GM23338 (cell line): ENCODE measurements around the gene FOXN1. TPM values are rescaled to one million over a fixed set of nuclear protein-coding genes. Genes with fewer than 3 reads are reported as not detected.

Experiments
- ATAC-seq: fragments of 200-7000 bp; cut with Tn5 transposase; 3 replicates; pipeline ENCODE4 v1.9.1; 2020
- DNase-seq: peaks from one replicate; pipeline ENCODE4 v3.0.0-alpha.2; 2015; ENCODE audit warnings: low spot score
- H2AFZ ChIP-seq: fragments of 200-600 bp; sonication (generic); 2 replicates; pipeline ENCODE4 v1.8.0; 2016; ENCODE audit warnings: antibody characterized with exemption, mild to moderate bottlenecking, moderate library complexity
- H3F3A ChIP-seq: fragments of 200-600 bp; sonication (generic); replicated peaks from 2 replicates; pipeline ENCODE4 v1.8.0; 2017; ENCODE audit warnings: antibody characterized with exemption, mixed run types, low read depth
- H3K27ac ChIP-seq: fragments of 200-600 bp; sonication (generic); 2 replicates; pipeline ENCODE4 v1.6.1; 2016; ENCODE audit warnings: low read depth
- H3K27me3 ChIP-seq: fragments of 200-600 bp; sonication (generic); 2 replicates; pipeline ENCODE4 v1.8.0; 2016; ENCODE audit warnings: mild to moderate bottlenecking, mixed run types, moderate library complexity; ENCODE audit not compliant: insufficient read depth
- H3K36me3 ChIP-seq: fragments of 200-600 bp; sonication (generic); 2 replicates; pipeline ENCODE4 v1.8.0; 2016; ENCODE audit warnings: mild to moderate bottlenecking; ENCODE audit not compliant: insufficient read depth
- H3K4me1 ChIP-seq: fragments of 200-600 bp; sonication (generic); 2 replicates; pipeline ENCODE4 v1.8.0; 2016; ENCODE audit warnings: mild to moderate bottlenecking, moderate library complexity; ENCODE audit not compliant: insufficient read depth
- H3K4me2 ChIP-seq: fragments of 200-600 bp; sonication (generic); 2 replicates; pipeline ENCODE4 v1.7.1; 2017; ENCODE audit warnings: mixed run types
- H3K4me3 ChIP-seq: fragments of 200-600 bp; sonication (generic); 2 replicates; pipeline ENCODE4 v1.6.1; 2016; ENCODE audit warnings: mixed run types
- H3K79me2 ChIP-seq: fragments of 200-600 bp; sonication (generic); replicated peaks from 2 replicates; pipeline ENCODE4 v1.8.0; 2017; ENCODE audit warnings: mild to moderate bottlenecking; ENCODE audit not compliant: insufficient read depth
- H3K9me2 ChIP-seq: fragments of 200-600 bp; sonication (generic); 2 replicates; pipeline ENCODE4 v1.8.0; 2017; ENCODE audit not compliant: insufficient read depth
- H4K20me1 ChIP-seq: fragments of 200-600 bp; sonication (generic); replicated peaks from 2 replicates; pipeline ENCODE4 v1.8.0; 2017; ENCODE audit warnings: mild to moderate bottlenecking; ENCODE audit not compliant: insufficient read depth
- H3K27ac Mint-ChIP-seq: 2 replicates; pipeline ENCODE4 v1.8.0; 2020; ENCODE audit warnings: inconsistent platforms, mild to moderate bottlenecking, moderate library complexity, mixed read lengths
- H3K27me3 Mint-ChIP-seq: 3 replicates; pipeline ENCODE4 v1.8.0; 2022; ENCODE audit warnings: low read depth, mild to moderate bottlenecking, moderate library complexity, mixed read lengths, inconsistent platforms; ENCODE audit not compliant: insufficient read depth, poor library complexity
- H3K36me3 Mint-ChIP-seq: 3 replicates; pipeline ENCODE4 v1.8.0; 2021; ENCODE audit warnings: low read depth, mild to moderate bottlenecking, inconsistent platforms, moderate library complexity, mixed read lengths
- H3K4me1 Mint-ChIP-seq: 3 replicates; pipeline ENCODE4 v1.8.0; 2020; ENCODE audit warnings: mild to moderate bottlenecking, inconsistent platforms, mixed read lengths
- H3K4me3 Mint-ChIP-seq: 3 replicates; pipeline ENCODE4 v1.8.0; 2021; ENCODE audit warnings: moderate library complexity, mild to moderate bottlenecking, inconsistent platforms, mixed read lengths
- H3K9me3 Mint-ChIP-seq: 3 replicates; pipeline ENCODE4 v1.8.0; 2020; ENCODE audit warnings: moderate library complexity, mild to moderate bottlenecking, inconsistent platforms, mixed read lengths
- CREB1 ChIP-seq: fragments of 250-450 bp; sonication (Bioruptor Pico); IDR thresholded peaks from 2 replicates; pipeline ENCODE4 v1.5.0; 2020; ENCODE audit warnings: low read depth, mild to moderate bottlenecking, moderate library complexity
- EZH2 ChIP-seq: fragments of 200-600 bp; sonication (generic); IDR thresholded peaks from one replicate; pipeline ENCODE4 v1.8.0; 2017; ENCODE audit warnings: antibody characterized with exemption, mild to moderate bottlenecking, low read depth; ENCODE audit not compliant: unreplicated experiment
- EZH2phosphoT487 ChIP-seq: fragments of 200-600 bp; sonication (generic); IDR thresholded peaks from one replicate; pipeline ENCODE4 v1.8.1; 2018; ENCODE audit warnings: antibody characterized with exemption; ENCODE audit not compliant: unreplicated experiment
- JUNB ChIP-seq: IDR thresholded peaks from one replicate; pipeline ENCODE4 v1.6.1; 2016; ENCODE audit warnings: antibody characterized with exemption; ENCODE audit not compliant: unreplicated experiment
- POLR2AphosphoS5 ChIP-seq: IDR thresholded peaks from 2 replicates; pipeline ENCODE4 v1.6.1; 2016; ENCODE audit warnings: antibody characterized with exemption, low read depth
- ZNF114 ChIP-seq: fragments of 250-450 bp; sonication (Bioruptor Pico); IDR thresholded peaks from 2 replicates; pipeline ENCODE4 v1.5.0; 2020; ENCODE audit warnings: mild to moderate bottlenecking, moderate library complexity
- ZNF331 ChIP-seq: fragments of 250-450 bp; sonication (Bioruptor Pico); IDR thresholded peaks from 2 replicates; pipeline ENCODE4 v1.5.0; 2020; ENCODE audit warnings: low read depth, mild to moderate bottlenecking, moderate library complexity
- polyA plus RNA-seq: library from polyadenylated mRNA; unstranded; fragments of >200 nt; fragmentation: Nextera tagmentation; extraction: Ambion mirVana; gene quantifications from 2 replicates; pipeline ENCODE4 v1.2.1, GENCODE V29; 2016
- total RNA-seq: library from RNA; depleted of rRNA; stranded (reverse); fragments of >200 nt; shearing (Covaris generic); gene quantifications from 2 replicates; pipeline ENCODE4 v1.2.3, GENCODE V29; 2014
- TF ChIP-seq, protein P1 (sequence below): fragments of 250-450 bp; sonication (Bioruptor Pico); IDR thresholded peaks from 2 replicates; pipeline ENCODE4 v1.5.0; 2020; ENCODE audit warnings: mild to moderate bottlenecking, moderate library complexity

Gene FOXN1
- total and polyA plus RNA-seq, 2 experiments from 2014 or later: not detected

DNA sequence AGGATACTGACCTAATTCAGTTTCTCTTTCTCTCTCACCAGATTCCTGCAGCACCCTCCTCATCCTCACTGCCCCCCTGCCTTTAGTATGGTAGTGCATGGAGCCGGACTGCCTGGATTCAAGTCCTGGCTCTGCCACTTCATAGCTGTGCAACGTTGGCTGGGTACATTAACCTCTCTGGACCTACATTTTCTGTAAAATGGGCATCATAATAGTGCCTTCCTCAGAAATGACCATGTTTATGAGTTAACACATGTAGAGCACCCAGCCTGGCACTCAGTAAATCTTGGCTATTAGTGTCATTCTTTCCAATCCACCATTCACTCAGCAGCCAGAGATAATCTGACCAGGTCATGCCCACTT is 39.0 kb downstream of the FOXN1 start (continued):
- TF ChIP-seq, protein P1, sequence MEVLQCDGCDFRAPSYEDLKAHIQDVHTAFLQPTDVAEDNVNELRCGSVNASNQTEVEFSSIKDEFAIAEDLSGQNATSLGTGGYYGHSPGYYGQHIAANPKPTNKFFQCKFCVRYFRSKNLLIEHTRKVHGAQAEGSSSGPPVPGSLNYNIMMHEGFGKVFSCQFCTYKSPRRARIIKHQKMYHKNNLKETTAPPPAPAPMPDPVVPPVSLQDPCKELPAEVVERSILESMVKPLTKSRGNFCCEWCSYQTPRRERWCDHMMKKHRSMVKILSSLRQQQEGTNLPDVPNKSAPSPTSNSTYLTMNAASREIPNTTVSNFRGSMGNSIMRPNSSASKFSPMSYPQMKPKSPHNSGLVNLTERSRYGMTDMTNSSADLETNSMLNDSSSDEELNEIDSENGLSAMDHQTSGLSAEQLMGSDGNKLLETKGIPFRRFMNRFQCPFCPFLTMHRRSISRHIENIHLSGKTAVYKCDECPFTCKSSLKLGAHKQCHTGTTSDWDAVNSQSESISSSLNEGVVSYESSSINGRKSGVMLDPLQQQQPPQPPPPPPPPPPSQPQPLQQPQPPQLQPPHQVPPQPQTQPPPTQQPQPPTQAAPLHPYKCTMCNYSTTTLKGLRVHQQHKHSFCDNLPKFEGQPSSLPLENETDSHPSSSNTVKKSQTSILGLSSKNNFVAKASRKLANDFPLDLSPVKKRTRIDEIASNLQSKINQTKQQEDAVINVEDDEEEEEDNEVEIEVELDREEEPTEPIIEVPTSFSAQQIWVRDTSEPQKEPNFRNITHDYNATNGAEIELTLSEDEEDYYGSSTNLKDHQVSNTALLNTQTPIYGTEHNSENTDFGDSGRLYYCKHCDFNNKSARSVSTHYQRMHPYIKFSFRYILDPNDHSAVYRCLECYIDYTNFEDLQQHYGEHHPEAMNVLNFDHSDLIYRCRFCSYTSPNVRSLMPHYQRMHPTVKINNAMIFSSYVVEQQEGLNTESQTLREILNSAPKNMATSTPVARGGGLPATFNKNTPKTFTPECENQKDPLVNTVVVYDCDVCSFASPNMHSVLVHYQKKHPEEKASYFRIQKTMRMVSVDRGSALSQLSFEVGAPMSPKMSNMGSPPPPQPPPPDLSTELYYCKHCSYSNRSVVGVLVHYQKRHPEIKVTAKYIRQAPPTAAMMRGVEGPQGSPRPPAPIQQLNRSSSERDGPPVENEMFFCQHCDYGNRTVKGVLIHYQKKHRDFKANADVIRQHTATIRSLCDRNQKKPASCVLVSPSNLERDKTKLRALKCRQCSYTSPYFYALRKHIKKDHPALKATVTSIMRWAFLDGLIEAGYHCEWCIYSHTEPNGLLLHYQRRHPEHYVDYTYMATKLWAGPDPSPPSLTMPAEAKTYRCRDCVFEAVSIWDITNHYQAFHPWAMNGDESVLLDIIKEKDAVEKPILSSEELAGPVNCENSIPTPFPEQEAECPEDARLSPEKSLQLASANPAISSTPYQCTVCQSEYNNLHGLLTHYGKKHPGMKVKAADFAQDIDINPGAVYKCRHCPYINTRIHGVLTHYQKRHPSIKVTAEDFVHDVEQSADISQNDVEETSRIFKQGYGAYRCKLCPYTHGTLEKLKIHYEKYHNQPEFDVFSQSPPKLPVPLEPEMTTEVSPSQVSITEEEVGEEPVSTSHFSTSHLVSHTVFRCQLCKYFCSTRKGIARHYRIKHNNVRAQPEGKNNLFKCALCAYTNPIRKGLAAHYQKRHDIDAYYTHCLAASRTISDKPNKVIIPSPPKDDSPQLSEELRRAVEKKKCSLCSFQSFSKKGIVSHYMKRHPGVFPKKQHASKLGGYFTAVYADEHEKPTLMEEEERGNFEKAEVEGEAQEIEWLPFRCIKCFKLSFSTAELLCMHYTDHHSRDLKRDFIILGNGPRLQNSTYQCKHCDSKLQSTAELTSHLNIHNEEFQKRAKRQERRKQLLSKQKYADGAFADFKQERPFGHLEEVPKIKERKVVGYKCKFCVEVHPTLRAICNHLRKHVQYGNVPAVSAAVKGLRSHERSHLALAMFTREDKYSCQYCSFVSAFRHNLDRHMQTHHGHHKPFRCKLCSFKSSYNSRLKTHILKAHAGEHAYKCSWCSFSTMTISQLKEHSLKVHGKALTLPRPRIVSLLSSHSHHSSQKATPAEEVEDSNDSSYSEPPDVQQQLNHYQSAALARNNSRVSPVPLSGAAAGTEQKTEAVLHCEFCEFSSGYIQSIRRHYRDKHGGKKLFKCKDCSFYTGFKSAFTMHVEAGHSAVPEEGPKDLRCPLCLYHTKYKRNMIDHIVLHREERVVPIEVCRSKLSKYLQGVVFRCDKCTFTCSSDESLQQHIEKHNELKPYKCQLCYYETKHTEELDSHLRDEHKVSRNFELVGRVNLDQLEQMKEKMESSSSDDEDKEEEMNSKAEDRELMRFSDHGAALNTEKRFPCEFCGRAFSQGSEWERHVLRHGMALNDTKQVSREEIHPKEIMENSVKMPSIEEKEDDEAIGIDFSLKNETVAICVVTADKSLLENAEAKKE (CRISPR knock-in tag): no peak
- TF ChIP-seq EZH2: no peak
- TF ChIP-seq EZH2phosphoT487: no peak
- no peak for TF ChIP-seq POLR2AphosphoS5

DNA sequence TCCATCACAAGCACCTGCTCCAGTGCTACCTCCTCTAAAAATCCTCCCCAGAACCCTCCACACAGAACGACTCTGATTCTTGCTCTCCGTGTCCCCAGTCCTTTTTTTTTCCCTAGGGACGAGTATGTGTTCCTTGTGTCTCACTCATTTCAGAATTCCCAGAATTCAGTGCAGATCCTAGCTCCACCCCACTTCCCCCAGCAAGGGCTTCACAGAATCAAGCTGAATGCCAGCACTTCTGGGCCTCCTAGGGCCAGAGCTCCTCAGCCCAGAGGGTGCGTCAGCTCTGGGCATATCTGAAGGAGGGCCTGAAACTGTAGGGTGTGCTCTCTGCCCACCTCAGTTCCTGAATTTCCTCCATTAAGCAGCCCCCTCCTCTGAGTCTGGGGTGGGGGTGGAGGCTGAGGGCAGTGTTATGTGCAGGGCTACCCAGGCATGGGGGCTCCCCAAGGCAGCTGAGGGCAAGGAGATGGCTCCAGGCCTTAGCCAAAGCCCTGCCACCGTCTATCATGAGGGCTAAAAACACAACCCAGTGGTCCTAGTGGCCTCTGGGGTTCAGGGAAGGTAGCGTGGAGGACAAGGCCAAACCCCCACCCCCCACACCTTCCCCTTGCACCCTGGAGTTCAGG is 39.8 kb downstream of the FOXN1 start:
- Mint-ChIP-seq H3K36me3 (no peaks in the 10 kb centered on the region; the same call in 2 of the 3 replicates), H3K27ac (no peak overlapping the region), H3K9me3 (no peaks in the 10 kb centered on the region), H3K27me3 (peaks cover 10% of the 10 kb centered on the region), H3K4me3 (no peak overlapping the region; the same call in 2 of the 3 replicates), H3K4me1 (peaks cover 25% of the 10 kb centered on the region)
- no peaks in the 10 kb centered on the region for H4K20me1 ChIP-seq
- H3K4me2 ChIP-seq: no peak overlapping the region
- H3K36me3 ChIP-seq: no peaks in the 10 kb centered on the region
- no peaks in the 10 kb centered on the region for H3K79me2 ChIP-seq
- DNase-seq: no peak
- no peak for ATAC-seq
- no peak overlapping the region for H3K27ac ChIP-seq
- no peaks in the 10 kb centered on the region for H3F3A ChIP-seq
- H3K4me1 ChIP-seq: peaks cover 9% of the 10 kb centered on the region
- H3K4me3 ChIP-seq: no peak overlapping the region
- no peaks in the 10 kb centered on the region for H3K9me2 ChIP-seq
- H3K27me3 ChIP-seq: no peaks in the 10 kb centered on the region
- no peak overlapping the region for H2AFZ ChIP-seq
- no peak for TF ChIP-seq JUNB
- no peak for TF ChIP-seq ZNF331
- TF ChIP-seq ZNF114 (CRISPR knock-in tag): no peak
- TF ChIP-seq CREB1 (CRISPR knock-in tag): no peak
- TF ChIP-seq POLR2AphosphoS5: no peak
- TF ChIP-seq EZH2phosphoT487: no peak
- TF ChIP-seq, protein P1 (CRISPR knock-in tag): no peak
